H9 (cell line): Measurements from ENCODE around the gene RBM5. TPM values are rescaled to one million over a fixed set of nuclear protein-coding genes. Genes with fewer than 3 reads are reported as not detected.

Source experiments
- DNase-seq: peaks from one replicate; pipeline ENCODE4 v3.0.0-alpha.2; 2017
- H2AFZ ChIP-seq: one replicate; pipeline ENCODE4 v1.6.1; 2013; ENCODE audit warnings: mild to moderate bottlenecking, low read length, control low read depth, moderate library complexity
- H2AK5ac ChIP-seq: 2 replicates; pipeline ENCODE4 v1.6.1; 2013; ENCODE audit warnings: low read length, control low read depth, mixed read lengths; ENCODE audit not compliant: insufficient read length
- H2BK120ac ChIP-seq: one replicate; pipeline ENCODE4 v1.6.1; 2013; ENCODE audit warnings: low read depth, mild to moderate bottlenecking, low read length, control low read depth, inconsistent platforms; ENCODE audit not compliant: poor library complexity, severe bottlenecking
- H2BK12ac ChIP-seq: 2 replicates; pipeline ENCODE4 v1.6.1; 2013; ENCODE audit warnings: low read length, control low read depth, mixed read lengths, low read depth; ENCODE audit not compliant: insufficient read length
- H2BK15ac ChIP-seq: 2 replicates; pipeline ENCODE4 v1.6.1; 2013; ENCODE audit warnings: low read depth, low read length, control low read depth
- H2BK20ac ChIP-seq: one replicate; pipeline ENCODE4 v1.6.1; 2013; ENCODE audit warnings: low read depth, mild to moderate bottlenecking, low read length, control low read depth, inconsistent platforms; ENCODE audit not compliant: poor library complexity, severe bottlenecking
- H2BK5ac ChIP-seq: 2 replicates; pipeline ENCODE4 v1.6.1; 2013; ENCODE audit warnings: low read length, control low read depth, mixed read lengths; ENCODE audit not compliant: insufficient read length
- H3K14ac ChIP-seq: 2 replicates; pipeline ENCODE4 v1.6.1; 2013; ENCODE audit warnings: low read length, control low read depth; ENCODE audit not compliant: insufficient read depth
- H3K18ac ChIP-seq: 2 replicates; pipeline ENCODE4 v1.6.1; 2013; ENCODE audit warnings: low read depth, mild to moderate bottlenecking, mixed read lengths, low read length, control low read depth; ENCODE audit not compliant: insufficient read length
- H3K23ac ChIP-seq: 2 replicates; pipeline ENCODE4 v1.6.1; 2013; ENCODE audit warnings: low read length, control low read depth, mixed read lengths, low read depth; ENCODE audit not compliant: insufficient read length
- H3K23me2 ChIP-seq: 2 replicates; pipeline ENCODE4 v1.6.1; 2013; ENCODE audit warnings: low read depth, mild to moderate bottlenecking, mixed read lengths, low read length, control low read depth; ENCODE audit not compliant: insufficient read length, poor library complexity, severe bottlenecking
- H3K27ac ChIP-seq: 2 replicates; pipeline ENCODE4 v1.5.1; 2013; ENCODE audit warnings: low read length, control low read depth, mixed read lengths, low read depth; ENCODE audit not compliant: insufficient read length
- H3K27me3 ChIP-seq: 2 replicates; pipeline ENCODE4 v1.6.1; 2013; ENCODE audit warnings: low read length, control low read depth, inconsistent platforms; ENCODE audit not compliant: insufficient read depth
- H3K4ac ChIP-seq: 2 replicates; pipeline ENCODE4 v1.6.1; 2013; ENCODE audit warnings: low read depth, mild to moderate bottlenecking, control low read depth, inconsistent platforms, low read length, moderate library complexity
- H3K4me1 ChIP-seq: 2 replicates; pipeline ENCODE4 v1.6.1; 2013; ENCODE audit warnings: low read length, control low read depth, inconsistent platforms; ENCODE audit not compliant: insufficient read depth
- H3K4me2 ChIP-seq: 2 replicates; pipeline ENCODE4 v1.6.1; 2013; ENCODE audit warnings: low read length, control low read depth, mixed read lengths; ENCODE audit not compliant: insufficient read length, insufficient read depth
- H3K56ac ChIP-seq: 2 replicates; pipeline ENCODE4 v1.6.1; 2013; ENCODE audit warnings: low read depth, mild to moderate bottlenecking, mixed read lengths, low read length, control low read depth; ENCODE audit not compliant: insufficient read length
- H3K79me1 ChIP-seq: 2 replicates; pipeline ENCODE4 v1.6.1; 2013; ENCODE audit warnings: low read depth, mild to moderate bottlenecking, moderate library complexity, low read length, control low read depth, inconsistent platforms; ENCODE audit not compliant: insufficient read depth, poor library complexity, severe bottlenecking
- H3K79me2 ChIP-seq: 2 replicates; pipeline ENCODE4 v1.6.1; 2013; ENCODE audit warnings: low read length, control low read depth, inconsistent platforms; ENCODE audit not compliant: insufficient read depth
- H3K9ac ChIP-seq: 2 replicates; pipeline ENCODE4 v1.6.1; 2013; ENCODE audit warnings: low read length, control low read depth, mixed read lengths; ENCODE audit not compliant: insufficient read length; ENCODE audit errors: extremely low read depth
- H3K9me3 ChIP-seq: one replicate; pipeline ENCODE4 v1.6.1; 2013; ENCODE audit warnings: low read depth, low read length, inconsistent platforms; ENCODE audit not compliant: control insufficient read depth
- H3T11ph ChIP-seq: one replicate; pipeline ENCODE4 v1.6.1; 2013; ENCODE audit warnings: mild to moderate bottlenecking, low read length, control low read depth, inconsistent platforms
- H4K20me1 ChIP-seq: one replicate; pipeline ENCODE4 v1.6.1; 2013; ENCODE audit not compliant: control insufficient read depth, insufficient read length, insufficient read depth
- H4K5ac ChIP-seq: 2 replicates; pipeline ENCODE4 v1.6.1; 2013; ENCODE audit warnings: low read depth, mild to moderate bottlenecking, mixed read lengths, low read length, control low read depth; ENCODE audit not compliant: insufficient read length
- H4K8ac ChIP-seq: replicated peaks from 2 replicates; pipeline ENCODE4 v1.6.1; 2013; ENCODE audit warnings: low read length, control low read depth, mixed read lengths, low read depth; ENCODE audit not compliant: insufficient read length
- H4K91ac ChIP-seq: 2 replicates; pipeline ENCODE4 v1.6.1; 2013; ENCODE audit warnings: low read depth, mild to moderate bottlenecking, moderate library complexity, mixed read lengths, low read length, control low read depth; ENCODE audit not compliant: insufficient read length
- H3K27ac Mint-ChIP-seq, 3 experiments: 2 replicates in 2 of 3; 3 replicates in 1 of 3; pipeline ENCODE4 v1.8.0; 2020 to 2021; ENCODE audit warnings: mixed read lengths in 3 of 3, mild to moderate bottlenecking in 1 of 3, moderate library complexity in 1 of 3
- H3K27me3 Mint-ChIP-seq: 2 replicates; pipeline ENCODE4 v1.8.0; 2021; ENCODE audit warnings: low read depth, mild to moderate bottlenecking, moderate library complexity, mixed read lengths
- H3K36me3 Mint-ChIP-seq, 3 experiments: 2 replicates in 2 of 3; 3 replicates in 1 of 3; pipeline ENCODE4 v1.8.0; 2020 to 2021; ENCODE audit warnings: low read depth in 3 of 3, mixed read lengths in 3 of 3; ENCODE audit not compliant: insufficient read depth in 1 of 3
- H3K4me1 Mint-ChIP-seq, 2 experiments: 2 replicates each; pipeline ENCODE4 v1.8.0; 2020; ENCODE audit warnings: mixed read lengths in 2 of 2
- H3K4me3 Mint-ChIP-seq, 2 experiments: 2 replicates in 1 of 2; 3 replicates in 1 of 2; pipeline ENCODE4 v1.8.0; 2020 to 2021; ENCODE audit warnings: mild to moderate bottlenecking in 2 of 2, mixed read lengths in 2 of 2, moderate library complexity in 1 of 2
- H3K9me3 Mint-ChIP-seq, 2 experiments: 2 replicates in 1 of 2; 3 replicates in 1 of 2; pipeline ENCODE4 v1.8.0; 2020; ENCODE audit warnings: mild to moderate bottlenecking in 2 of 2, mixed read lengths in 2 of 2, moderate library complexity in 1 of 2
- WGBS: extraction: QIAGEN DNeasy Blood & Tissue Kit; methylation state at CpG from one replicate; pipeline ENCODE4 v1.1.7; 2013; ENCODE audit warnings: missing lambda C conversion rate, low lambda C conversion rate, mixed read lengths; ENCODE audit not compliant: insufficient read length; ENCODE audit errors: extremely low coverage; 5-methylcytosine and 5-hydroxymethylcytosine counted together
- total RNA-seq: library from RNA; stranded (reverse); gene quantifications from 2 replicates; pipeline ENCODE4 v1.2.1, GENCODE V29; 2021
- TF ChIP-seq, protein P1 (sequence below): fragments of 200-600 bp; sonication (generic); conservative IDR thresholded peaks from 3 replicates; pipeline ENCODE4 v1.8.0; 2021; ENCODE audit warnings: antibody characterized with exemption, mild to moderate bottlenecking

The RBM5 gene
- total RNA-seq, 1 experiment from 2014 or later, result 123 TPM

DNA sequence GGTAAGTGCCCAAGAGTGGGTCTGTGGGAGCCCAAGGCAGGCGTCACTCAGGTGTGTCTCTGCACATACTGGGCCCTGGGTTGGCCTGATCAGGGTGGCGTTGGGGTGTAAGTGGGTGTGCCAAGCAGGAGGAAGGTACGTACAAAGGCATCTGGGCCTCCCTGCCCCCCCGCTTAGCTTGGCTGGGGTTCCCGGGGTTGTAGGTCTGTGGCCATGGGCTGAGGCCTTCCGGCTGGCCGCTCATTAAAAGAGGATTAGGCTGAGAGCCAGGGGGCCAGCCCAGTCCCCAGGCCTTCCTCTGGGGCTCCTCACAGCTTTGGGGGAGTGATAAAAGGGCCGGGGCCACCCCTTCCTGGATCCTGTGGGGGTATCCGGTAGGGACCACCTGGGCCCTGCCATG, 79.7 kb downstream of the RBM5 start:
- Histone ChIP-seq H2BK15ac (no peak overlapping the region), H4K8ac (no peak overlapping the region), H3K4me2 (no peak overlapping the region), H2BK20ac (no peak overlapping the region), H3K79me2 (no peaks in the 10 kb centered on the region), H3K27me3 (no peaks in the 10 kb centered on the region), H4K5ac (no peak overlapping the region), H2AK5ac (no peak overlapping the region), H3K23me2 (no peaks in the 10 kb centered on the region), H3K9me3 (no peaks in the 10 kb centered on the region), H4K91ac (no peak overlapping the region), H3K4me1 (peaks cover 7% of the 10 kb centered on the region; the same call in 1 of the 2 replicates), H3K79me1 (no peaks in the 10 kb centered on the region), H4K20me1 (no peaks in the 10 kb centered on the region), H3K56ac (no peak overlapping the region), H3K14ac (no peak overlapping the region), H2BK12ac (no peak overlapping the region), H2BK120ac (no peak overlapping the region), H3K27ac (no peak overlapping the region), H3T11ph (no peak overlapping the region), H2BK5ac (no peak overlapping the region), H2AFZ (no peak overlapping the region), H3K18ac (no peak overlapping the region), H3K4ac (no peak overlapping the region), H3K9ac (no peak overlapping the region), H3K23ac (no peak overlapping the region)
- peaks cover 34 to 53% of the 10 kb centered on the region in 2 experiments for H3K4me1 Mint-ChIP-seq
- no peaks in the 10 kb centered on the region; the same call in 1 of the 2 replicates for H3K27me3 Mint-ChIP-seq
- TF ChIP-seq, protein P1, sequence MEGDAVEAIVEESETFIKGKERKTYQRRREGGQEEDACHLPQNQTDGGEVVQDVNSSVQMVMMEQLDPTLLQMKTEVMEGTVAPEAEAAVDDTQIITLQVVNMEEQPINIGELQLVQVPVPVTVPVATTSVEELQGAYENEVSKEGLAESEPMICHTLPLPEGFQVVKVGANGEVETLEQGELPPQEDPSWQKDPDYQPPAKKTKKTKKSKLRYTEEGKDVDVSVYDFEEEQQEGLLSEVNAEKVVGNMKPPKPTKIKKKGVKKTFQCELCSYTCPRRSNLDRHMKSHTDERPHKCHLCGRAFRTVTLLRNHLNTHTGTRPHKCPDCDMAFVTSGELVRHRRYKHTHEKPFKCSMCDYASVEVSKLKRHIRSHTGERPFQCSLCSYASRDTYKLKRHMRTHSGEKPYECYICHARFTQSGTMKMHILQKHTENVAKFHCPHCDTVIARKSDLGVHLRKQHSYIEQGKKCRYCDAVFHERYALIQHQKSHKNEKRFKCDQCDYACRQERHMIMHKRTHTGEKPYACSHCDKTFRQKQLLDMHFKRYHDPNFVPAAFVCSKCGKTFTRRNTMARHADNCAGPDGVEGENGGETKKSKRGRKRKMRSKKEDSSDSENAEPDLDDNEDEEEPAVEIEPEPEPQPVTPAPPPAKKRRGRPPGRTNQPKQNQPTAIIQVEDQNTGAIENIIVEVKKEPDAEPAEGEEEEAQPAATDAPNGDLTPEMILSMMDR, result no peak
- no peak overlapping the region for H3K4me3 Mint-ChIP-seq
- peak overlapping the region in 1 of 3 experiments; percentile 76; a peak in 2 of 7 replicates for H3K27ac Mint-ChIP-seq
- no peak for DNase-seq
- peaks cover 0 to 14% (median 10%) of the 10 kb centered on the region in 3 experiments for H3K36me3 Mint-ChIP-seq
- no CpG with 5 or more reads among the region's 9 CpGs for WGBS
- H3K9me3 Mint-ChIP-seq, result no peaks in the 10 kb centered on the region

Other genes starting within 250 kb of the RBM5 start
- 30.9 and 36.7 TPM in 2 replicates for gene TRAIP, start 232.4 kb upstream of the RBM5 start, total RNA-seq
- 50.4 and 54.2 TPM in 2 replicates for gene CAMKV, start 219.0 kb upstream of the RBM5 start, total RNA-seq
- gene MST1R, start 185.0 kb upstream of the RBM5 start, total RNA-seq, result 4.9 and 5.3 TPM in 2 replicates
- gene MON1A, start 159.1 kb upstream of the RBM5 start, total RNA-seq, result 10.0 and 10.9 TPM in 2 replicates
- gene RBM6, start 148.8 kb upstream of the RBM5 start, total RNA-seq, result 81.4 and 90.7 TPM in 2 replicates
- 11.9 and 14.3 TPM in 2 replicates for gene SEMA3F, start 66.4 kb downstream of the RBM5 start, total RNA-seq
- gene GNAT1, start 102.7 kb downstream of the RBM5 start, total RNA-seq, result 0.18 TPM in 1 of 2 replicates, not detected in the other
- 1.4 and 3.2 TPM in 2 replicates for gene SLC38A3, start 116.4 kb downstream of the RBM5 start, total RNA-seq
- 210 and 218 TPM in 2 replicates for gene GNAI2, start 147.3 kb downstream of the RBM5 start, total RNA-seq
- 4.4 and 6.4 TPM in 2 replicates for gene SEMA3B, start 180.2 kb downstream of the RBM5 start, total RNA-seq
- 0.24 and 0.50 TPM in 2 replicates for gene LSMEM2, start 190.2 kb downstream of the RBM5 start, total RNA-seq
- 107 and 109 TPM in 2 replicates for gene IFRD2, start 203.5 kb downstream of the RBM5 start, total RNA-seq
- 2.3 and 3.1 TPM in 2 replicates for gene HYAL3, start 210.5 kb downstream of the RBM5 start, total RNA-seq
- 4.9 and 6.0 TPM in 2 replicates for gene NAA80, start 210.5 kb downstream of the RBM5 start, total RNA-seq
- gene HYAL1, start 214.7 kb downstream of the RBM5 start, total RNA-seq, result 2.0 and 2.2 TPM in 2 replicates
- gene HYAL2, start 233.8 kb downstream of the RBM5 start, total RNA-seq, result 51.9 and 57.6 TPM in 2 replicates
- 33.5 and 35.5 TPM in 2 replicates for gene TUSC2, start 239.3 kb downstream of the RBM5 start, total RNA-seq